ENCODE data around the gene COMMD3. TPM values are rescaled to one million over a fixed set of nuclear protein-coding genes. Genes with fewer than 3 reads are reported as not detected.

COMMD3 gene
- total and polyA plus RNA-seq, 9 of the 15 experiments (the other 6 are each of a cell fraction or from before 2014, with no cell fraction given), result 50.7 to 217 (median 80.1) TPM

- TF ChIP-seq MGA (IDR thresholded peaks at IDR 0.05) (peak; percentile 61), MBD1 (CRISPR knock-in tag; IDR thresholded peaks at IDR 0.05) (no peak), GMEB1 (CRISPR knock-in tag; IDR thresholded peaks at IDR 0.05) (no peak), ZNF512 (tag; IDR thresholded peaks at IDR 0.05) (no peak), NKRF (IDR thresholded peaks at IDR 0.05; ENCODE audit: borderline replicate concordance) (no peak), TFAP4 (CRISPR knock-in tag; IDR thresholded peaks at IDR 0.05; ENCODE audit: borderline replicate concordance) (no peak), ZNF551 (CRISPR knock-in tag; IDR thresholded peaks at IDR 0.05) (no peak)
Observed at GRCh38 chr10:22314852-22315251, 1.3 kb upstream of the COMMD3 start (continued).

Measured in K562 (cell line).